Endothelial cell of umbilical vein (primary cell): Measurements from ENCODE around the gene DNAJC24.

Experiments used
- EZH2 ChIP-seq: IDR thresholded peaks from 2 replicates; pipeline ENCODE4 v1.6.1; 2012; ENCODE audit warnings: borderline replicate concordance, low read depth, mild to moderate bottlenecking, moderate library complexity, low read length, inconsistent platforms; ENCODE audit not compliant: severe bottlenecking
- FOS ChIP-seq: IDR thresholded peaks from 2 replicates; pipeline ENCODE4 v1.6.1; 2011; ENCODE audit warnings: mild to moderate bottlenecking, low read length, moderate library complexity, borderline replicate concordance; ENCODE audit not compliant: insufficient read depth
- GATA2 ChIP-seq: IDR thresholded peaks from 2 replicates; pipeline ENCODE4 v1.7.0; 2011; ENCODE audit warnings: low read depth, mild to moderate bottlenecking, moderate library complexity, mixed read lengths, low read length; ENCODE audit not compliant: insufficient read length, insufficient read depth
- JUN ChIP-seq: IDR thresholded peaks from 2 replicates; pipeline ENCODE4 v1.6.1; 2011; ENCODE audit warnings: borderline replicate concordance, low read depth; ENCODE audit not compliant: insufficient read length, insufficient read depth
- MYC ChIP-seq: IDR thresholded peaks from one replicate; pipeline ENCODE4 v1.6.1; 2011; ENCODE audit warnings: mild to moderate bottlenecking, low read depth, low read length
- POLR2A ChIP-seq: IDR thresholded peaks from 2 replicates; pipeline ENCODE4 v1.6.1; 2012; ENCODE audit warnings: low read depth, mild to moderate bottlenecking, control low read depth, low read length
- POLR2AphosphoS5 ChIP-seq: IDR thresholded peaks from 2 replicates; pipeline ENCODE4 v1.6.1; 2012; ENCODE audit warnings: low read depth, mild to moderate bottlenecking, control low read depth, low read length, moderate library complexity; ENCODE audit not compliant: insufficient read depth
- TF ChIP-seq, protein P1 (sequence below), 2 donors: IDR thresholded peaks; 1 replicate in 1 of 2; 2 replicates in 1 of 2; pipeline ENCODE4 v1.5.1; 2011; ENCODE audit warnings: low read length in 2 of 2, mild to moderate bottlenecking in 2 of 2, moderate library complexity in 2 of 2, control low read depth in 1 of 2, inconsistent platforms in 1 of 2, low read depth in 1 of 2; ENCODE audit not compliant: insufficient read depth in 1 of 2; ENCODE audit errors: extremely low read depth in 1 of 2
- TF ChIP-seq, protein P2 (sequence below): IDR thresholded peaks from 2 replicates; pipeline ENCODE4 v1.6.1; 2011; ENCODE audit not compliant: insufficient read depth, insufficient read length

DNA sequence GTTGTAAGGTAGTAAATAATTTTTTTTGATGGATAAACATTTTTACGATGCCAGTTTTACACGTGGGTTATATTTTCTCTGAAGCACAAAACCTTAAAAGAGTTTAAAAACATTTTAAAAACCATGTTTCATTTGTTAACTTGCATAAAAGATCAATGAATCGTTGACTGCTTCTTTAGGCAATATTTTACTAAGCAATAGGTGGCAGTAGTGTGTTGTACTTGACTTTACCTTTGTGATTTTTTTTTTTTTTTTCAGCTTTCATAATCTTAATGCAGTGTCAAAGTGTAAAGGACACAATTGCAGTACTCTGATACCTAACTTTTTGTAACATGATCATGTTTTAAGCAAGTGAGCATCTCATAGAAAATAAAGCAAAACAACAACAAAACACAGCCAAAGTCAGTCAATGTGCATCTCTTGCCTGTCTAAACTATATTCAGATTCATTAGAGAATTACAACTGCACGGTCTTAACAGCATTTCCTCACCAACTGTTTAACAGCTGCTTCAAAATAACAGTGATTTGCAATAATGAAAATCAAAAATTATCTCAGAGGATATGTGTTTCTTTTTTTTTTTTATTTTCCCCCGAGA lies 27.7 kb downstream of the DNAJC24 start:
- TF ChIP-seq POLR2AphosphoS5 (no peak), POLR2A (no peak), JUN (no peak), EZH2 (no peak), FOS (no peak), MYC (no peak), GATA2 (no peak)
- TF ChIP-seq, protein P1, sequence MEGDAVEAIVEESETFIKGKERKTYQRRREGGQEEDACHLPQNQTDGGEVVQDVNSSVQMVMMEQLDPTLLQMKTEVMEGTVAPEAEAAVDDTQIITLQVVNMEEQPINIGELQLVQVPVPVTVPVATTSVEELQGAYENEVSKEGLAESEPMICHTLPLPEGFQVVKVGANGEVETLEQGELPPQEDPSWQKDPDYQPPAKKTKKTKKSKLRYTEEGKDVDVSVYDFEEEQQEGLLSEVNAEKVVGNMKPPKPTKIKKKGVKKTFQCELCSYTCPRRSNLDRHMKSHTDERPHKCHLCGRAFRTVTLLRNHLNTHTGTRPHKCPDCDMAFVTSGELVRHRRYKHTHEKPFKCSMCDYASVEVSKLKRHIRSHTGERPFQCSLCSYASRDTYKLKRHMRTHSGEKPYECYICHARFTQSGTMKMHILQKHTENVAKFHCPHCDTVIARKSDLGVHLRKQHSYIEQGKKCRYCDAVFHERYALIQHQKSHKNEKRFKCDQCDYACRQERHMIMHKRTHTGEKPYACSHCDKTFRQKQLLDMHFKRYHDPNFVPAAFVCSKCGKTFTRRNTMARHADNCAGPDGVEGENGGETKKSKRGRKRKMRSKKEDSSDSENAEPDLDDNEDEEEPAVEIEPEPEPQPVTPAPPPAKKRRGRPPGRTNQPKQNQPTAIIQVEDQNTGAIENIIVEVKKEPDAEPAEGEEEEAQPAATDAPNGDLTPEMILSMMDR (IDR thresholded peaks at IDR 0.05; ENCODE audit: extremely low read depth in 1 of 2, insufficient read depth in 1 of 2, low read depth in 1 of 2, low read length in 2 of 2) = peak; percentile 37 to 39
- TF ChIP-seq, protein P2, sequence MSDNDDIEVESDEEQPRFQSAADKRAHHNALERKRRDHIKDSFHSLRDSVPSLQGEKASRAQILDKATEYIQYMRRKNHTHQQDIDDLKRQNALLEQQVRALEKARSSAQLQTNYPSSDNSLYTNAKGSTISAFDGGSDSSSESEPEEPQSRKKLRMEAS = no peak
